NOMO-1 treated with DMSO at 0.1 percent for 48 hours (cell line): ENCODE results near the gene STX16.
A peak's percentile ranks its signal among the peaks of the same experiment; 100 is the strongest.

Experiments
- DNase-seq: peaks from one replicate; lab custom pipeline; 2025; ENCODE audit not compliant: unreplicated experiment; lab: John Stamatoyannopoulos, UW

Gene STX16

GRCh38 chr20:58673119-58673518 lies 22.0 kb downstream of the STX16 start:
- no peak for DNase-seq

- no peak for DNase-seq
Measured at GRCh38 chr20:58675146-58675584, 24.1 kb downstream of the STX16 start.

- DNase-seq = no peak
Measured at GRCh38 chr20:58675641-58676040, 24.6 kb downstream of the STX16 start.

GRCh38 chr20:58676161-58676560 lies 25.1 kb downstream of the STX16 start:
- no peak for DNase-seq

- no peak for DNase-seq
Measured at GRCh38 chr20:58677079-58677604, 26.1 kb downstream of the STX16 start.

- DNase-seq = no peak
Measured at GRCh38 chr20:58677808-58678207, 26.7 kb downstream of the STX16 start.

GRCh38 chr20:58678806-58679205 lies 27.7 kb downstream of the STX16 start:
- DNase-seq = no peak

- DNase-seq = no peak
Measured at GRCh38 chr20:58682656-58683531, 31.8 kb downstream of the STX16 start.

GRCh38 chr20:58684291-58684690 lies 33.2 kb downstream of the STX16 start:
- DNase-seq = no peak

- DNase-seq = no peak
Measured at GRCh38 chr20:58685988-58686387, 34.9 kb downstream of the STX16 start.

- no peak for DNase-seq
Measured at GRCh38 chr20:58688414-58688813, 37.3 kb downstream of the STX16 start.

- no peak for DNase-seq
Measured at GRCh38 chr20:58688840-58689239, 37.8 kb downstream of the STX16 start.

GRCh38 chr20:58690396-58691135 lies 39.5 kb downstream of the STX16 start:
- DNase-seq = no peak

- peak; percentile 96 for DNase-seq
Measured at GRCh38 chr20:58691773-58692578, 40.9 kb downstream of the STX16 start.

- DNase-seq = peak; percentile 60
Measured at GRCh38 chr20:58692579-58693225, 41.6 kb downstream of the STX16 start, which contains the start of gene NPEPL1. TSS of gene NPEPL1 (plus strand) at chr20:58692800. CDS start at chr20:58692901, 101 bp downstream.

GRCh38 chr20:58693226-58694006 lies 42.3 kb downstream of the STX16 start:
- no peak for DNase-seq

- no peak for DNase-seq
Measured at GRCh38 chr20:58694241-58695083, 43.4 kb downstream of the STX16 start.

GRCh38 chr20:58695084-58695722 lies 44.1 kb downstream of the STX16 start:
- DNase-seq = no peak
